Stimulated activated CD8-positive, alpha-beta memory T cell treated with anti-CD3 and anti-CD28 coated beads, Interleukin-2, amount 100 ng/mL, for 48 hours (primary cell): ENCODE data around the gene FCN2.

Experiments used
- DNase-seq, 2 donors: peaks; one replicate each; pipeline ENCODE4 v3.0.0-alpha.2; 2020; ENCODE audit warnings: low read depth in 2 of 2

Gene FCN2

GRCh38 chr9:134909511-134910481, 29.2 kb downstream of the FCN2 start:
- DNase-seq = no peak

GRCh38 chr9:134912126-134912840, 31.7 kb downstream of the FCN2 start:
- no peak for DNase-seq

GRCh38 chr9:134913041-134913712, 32.6 kb downstream of the FCN2 start:
- DNase-seq = no peak

GRCh38 chr9:134913713-134914500, 33.3 kb downstream of the FCN2 start:
- DNase-seq = no peak

GRCh38 chr9:134914501-134914834, 33.9 kb downstream of the FCN2 start:
- DNase-seq = no peak

- DNase-seq = no peak
Observed at GRCh38 chr9:134915046-134915985, 34.7 kb downstream of the FCN2 start.

- no peak for DNase-seq
Observed at GRCh38 chr9:134916161-134916665, 35.6 kb downstream of the FCN2 start.

- no peak for DNase-seq
Observed at GRCh38 chr9:134917431-134918373, 37.1 kb downstream of the FCN2 start, which contains the start of gene FCN1. FCN1 (minus strand) TSS chr9:134917912; CDS start chr9:134917871, 41 bp downstream.

GRCh38 chr9:134918646-134919045, 38.0 kb downstream of the FCN2 start:
- no peak for DNase-seq

- no peak for DNase-seq
Observed at GRCh38 chr9:134919303-134919702, 38.7 kb downstream of the FCN2 start.

GRCh38 chr9:134922066-134922931, 41.7 kb downstream of the FCN2 start:
- no peak for DNase-seq

- no peak for DNase-seq
Observed at GRCh38 chr9:134922932-134923240, 42.3 kb downstream of the FCN2 start.

- DNase-seq = no peak
Observed at GRCh38 chr9:134923466-134923865, 42.9 kb downstream of the FCN2 start.

GRCh38 chr9:134925011-134925511, 44.5 kb downstream of the FCN2 start:
- DNase-seq = no peak

GRCh38 chr9:134928436-134929192, 48.0 kb downstream of the FCN2 start:
- DNase-seq = no peak

- no peak for DNase-seq
Observed at GRCh38 chr9:134929193-134930158, 48.9 kb downstream of the FCN2 start.
